ENCODE results near the gene CCND1. TPM values are rescaled to one million over a fixed set of nuclear protein-coding genes. Genes with fewer than 3 reads are reported as not detected.
A peak's percentile ranks its signal among the peaks of the same experiment; 100 is the strongest.

Gene CCND1
- total RNA-seq, 2 experiments from 2014 or later = 0.44 TPM; not detected in 1

- DNase-seq (ENCODE audit: low spot score) = no peak
- Histone ChIP-seq H3K9me2 (ENCODE audit: insufficient read depth, low read length) (no peaks in the 10 kb centered on the region), H3K4me1 (ENCODE audit: insufficient read depth, low read length, poor library complexity, severe bottlenecking) (no peaks in the 10 kb centered on the region), H3K4me2 (ENCODE audit: low read length) (peak overlapping the region; percentile 92), H3K36me3 (ENCODE audit: insufficient read depth, low read length) (no peaks in the 10 kb centered on the region), H2AFZ (ENCODE audit: low read length) (no peak overlapping the region), H3K9me3 (ENCODE audit: low read length) (no peaks in the 10 kb centered on the region), H3K79me2 (ENCODE audit: insufficient read depth, low read depth, low read length) (no peaks in the 10 kb centered on the region), H4K20me1 (ENCODE audit: insufficient read depth, low read length) (no peaks in the 10 kb centered on the region), H3K4me3 (ENCODE audit: low read depth, low read length, poor library complexity, severe bottlenecking) (peak overlapping the region; percentile 69), H3K27ac (ENCODE audit: low read depth, low read length, poor library complexity, severe bottlenecking) (no peak overlapping the region)
- CTCF ChIA-PET (ENCODE audit: unreplicated experiment) = no interaction called here
- no peak for TF ChIP-seq EZH2phosphoT487 (IDR thresholded peaks at IDR 0.05; ENCODE audit: borderline replicate concordance, low read depth, low read length)
- no peak for TF ChIP-seq CTCF (conservative IDR thresholded peaks at IDR 0.05; ENCODE audit: low read length)
- POLR2A ChIA-PET = interaction anchor here (0.6 kb wide), 1 partner anchor 541 kb away, joined by 3 read pairs; no protein-coding TSS in a partner anchor
- BruUV-seq (replicated peaks) = no TSS peak
- intact Hi-C loops (cut with micrococcal nuclease; ENCODE audit: unreplicated experiment) = no loop called here
Observed at GRCh38 chr11:69641681-69642548, 959 bp downstream of the CCND1 start.

GRCh38 chr11:69642549-69642912 is 1.6 kb downstream of the CCND1 start:
- DNase-seq (ENCODE audit: low spot score) = no peak
- peak overlapping the region; percentile 69 for H3K4me3 ChIP-seq (ENCODE audit: low read depth, low read length, poor library complexity, severe bottlenecking)
- POLR2A ChIA-PET = interaction anchor here (0.6 kb wide), 1 partner anchor 395 kb away, joined by 3 read pairs; no protein-coding TSS in a partner anchor
- H3K9me2 ChIP-seq (ENCODE audit: insufficient read depth, low read length) = no peaks in the 10 kb centered on the region
- CTCF ChIA-PET (ENCODE audit: unreplicated experiment) = no interaction called here
- H3K4me1 ChIP-seq (ENCODE audit: insufficient read depth, low read length, poor library complexity, severe bottlenecking) = no peaks in the 10 kb centered on the region
- no TSS peak for BruUV-seq (replicated peaks)
- no peaks in the 10 kb centered on the region for H3K9me3 ChIP-seq (ENCODE audit: low read length)
- peak overlapping the region; percentile 92 for H3K4me2 ChIP-seq (ENCODE audit: low read length)
- TF ChIP-seq CTCF (conservative IDR thresholded peaks at IDR 0.05; ENCODE audit: low read length) (no peak), EZH2phosphoT487 (IDR thresholded peaks at IDR 0.05; ENCODE audit: borderline replicate concordance, low read depth, low read length) (no peak)
- no peaks in the 10 kb centered on the region for H4K20me1 ChIP-seq (ENCODE audit: insufficient read depth, low read length)
- H3K79me2 ChIP-seq (ENCODE audit: insufficient read depth, low read depth, low read length) = no peaks in the 10 kb centered on the region
- intact Hi-C loops (cut with micrococcal nuclease; ENCODE audit: unreplicated experiment) = no loop called here
- H3K27ac ChIP-seq (ENCODE audit: low read depth, low read length, poor library complexity, severe bottlenecking) = no peak overlapping the region
- H3K36me3 ChIP-seq (ENCODE audit: insufficient read depth, low read length) = no peaks in the 10 kb centered on the region
- peak overlapping the region; percentile 60; the same call in 1 of the 2 replicates for H2AFZ ChIP-seq (ENCODE audit: low read length)

All from OCI-LY7 (cell line).